GM23338 (cell line): ENCODE results near the gene TLE1. TPM values are rescaled to one million over a fixed set of nuclear protein-coding genes. Genes with fewer than 3 reads are reported as not detected.

Experiments
- ATAC-seq: fragments of 200-7000 bp; cut with Tn5 transposase; 3 replicates; pipeline ENCODE4 v1.9.1; 2020
- DNase-seq: peaks from one replicate; pipeline ENCODE4 v3.0.0-alpha.2; 2015; ENCODE audit warnings: low spot score
- H2AFZ ChIP-seq: fragments of 200-600 bp; sonication (generic); 2 replicates; pipeline ENCODE4 v1.8.0; 2016; ENCODE audit warnings: antibody characterized with exemption, mild to moderate bottlenecking, moderate library complexity
- H3F3A ChIP-seq: fragments of 200-600 bp; sonication (generic); replicated peaks from 2 replicates; pipeline ENCODE4 v1.8.0; 2017; ENCODE audit warnings: antibody characterized with exemption, mixed run types, low read depth
- H3K27ac ChIP-seq: fragments of 200-600 bp; sonication (generic); 2 replicates; pipeline ENCODE4 v1.6.1; 2016; ENCODE audit warnings: low read depth
- H3K27me3 ChIP-seq: fragments of 200-600 bp; sonication (generic); 2 replicates; pipeline ENCODE4 v1.8.0; 2016; ENCODE audit warnings: mild to moderate bottlenecking, mixed run types, moderate library complexity; ENCODE audit not compliant: insufficient read depth
- H3K36me3 ChIP-seq: fragments of 200-600 bp; sonication (generic); 2 replicates; pipeline ENCODE4 v1.8.0; 2016; ENCODE audit warnings: mild to moderate bottlenecking; ENCODE audit not compliant: insufficient read depth
- H3K4me1 ChIP-seq: fragments of 200-600 bp; sonication (generic); 2 replicates; pipeline ENCODE4 v1.8.0; 2016; ENCODE audit warnings: mild to moderate bottlenecking, moderate library complexity; ENCODE audit not compliant: insufficient read depth
- H3K4me2 ChIP-seq: fragments of 200-600 bp; sonication (generic); 2 replicates; pipeline ENCODE4 v1.7.1; 2017; ENCODE audit warnings: mixed run types
- H3K4me3 ChIP-seq: fragments of 200-600 bp; sonication (generic); 2 replicates; pipeline ENCODE4 v1.6.1; 2016; ENCODE audit warnings: mixed run types
- H3K79me2 ChIP-seq: fragments of 200-600 bp; sonication (generic); replicated peaks from 2 replicates; pipeline ENCODE4 v1.8.0; 2017; ENCODE audit warnings: mild to moderate bottlenecking; ENCODE audit not compliant: insufficient read depth
- H3K9me2 ChIP-seq: fragments of 200-600 bp; sonication (generic); 2 replicates; pipeline ENCODE4 v1.8.0; 2017; ENCODE audit not compliant: insufficient read depth
- H4K20me1 ChIP-seq: fragments of 200-600 bp; sonication (generic); replicated peaks from 2 replicates; pipeline ENCODE4 v1.8.0; 2017; ENCODE audit warnings: mild to moderate bottlenecking; ENCODE audit not compliant: insufficient read depth
- H3K27ac Mint-ChIP-seq: 2 replicates; pipeline ENCODE4 v1.8.0; 2020; ENCODE audit warnings: inconsistent platforms, mild to moderate bottlenecking, moderate library complexity, mixed read lengths
- H3K27me3 Mint-ChIP-seq: 3 replicates; pipeline ENCODE4 v1.8.0; 2022; ENCODE audit warnings: low read depth, mild to moderate bottlenecking, moderate library complexity, mixed read lengths, inconsistent platforms; ENCODE audit not compliant: insufficient read depth, poor library complexity
- H3K36me3 Mint-ChIP-seq: 3 replicates; pipeline ENCODE4 v1.8.0; 2021; ENCODE audit warnings: low read depth, mild to moderate bottlenecking, inconsistent platforms, moderate library complexity, mixed read lengths
- H3K4me1 Mint-ChIP-seq: 3 replicates; pipeline ENCODE4 v1.8.0; 2020; ENCODE audit warnings: mild to moderate bottlenecking, inconsistent platforms, mixed read lengths
- H3K4me3 Mint-ChIP-seq: 3 replicates; pipeline ENCODE4 v1.8.0; 2021; ENCODE audit warnings: moderate library complexity, mild to moderate bottlenecking, inconsistent platforms, mixed read lengths
- H3K9me3 Mint-ChIP-seq: 3 replicates; pipeline ENCODE4 v1.8.0; 2020; ENCODE audit warnings: moderate library complexity, mild to moderate bottlenecking, inconsistent platforms, mixed read lengths
- JUNB ChIP-seq: IDR thresholded peaks from one replicate; pipeline ENCODE4 v1.6.1; 2016; ENCODE audit warnings: antibody characterized with exemption; ENCODE audit not compliant: unreplicated experiment
- ZNF462 ChIP-seq: fragments of 250-450 bp; sonication (Bioruptor Pico); IDR thresholded peaks from 2 replicates; pipeline ENCODE4 v1.5.0; 2020; ENCODE audit warnings: mild to moderate bottlenecking, moderate library complexity
- polyA plus RNA-seq: library from polyadenylated mRNA; unstranded; fragments of >200 nt; fragmentation: Nextera tagmentation; extraction: Ambion mirVana; gene quantifications from 2 replicates; pipeline ENCODE4 v1.2.1, GENCODE V29; 2016
- total RNA-seq: library from RNA; depleted of rRNA; stranded (reverse); fragments of >200 nt; shearing (Covaris generic); gene quantifications from 2 replicates; pipeline ENCODE4 v1.2.3, GENCODE V29; 2014

Gene TLE1
- total and polyA plus RNA-seq, 2 experiments from 2014 or later = 58.1 to 132 TPM

- H3K36me3 ChIP-seq = peaks cover 35% of the 10 kb centered on the region
- H3K27me3 ChIP-seq = no peaks in the 10 kb centered on the region
These were observed 79.3 kb downstream of the TLE1 start for GRCh38 chr9:81609782-81610739.

More at GRCh38 chr9:81609782-81610739, 79.3 kb downstream of the TLE1 start:
- H3K9me3 Mint-ChIP-seq = no peaks in the 10 kb centered on the region
- ATAC-seq (no peak), DNase-seq (no peak)
- Histone ChIP-seq H3K79me2 (peaks cover 54% of the 10 kb centered on the region), H3F3A (no peaks in the 10 kb centered on the region), H3K9me2 (no peaks in the 10 kb centered on the region), H3K4me1 (no peaks in the 10 kb centered on the region), H2AFZ (no peak overlapping the region), H3K27ac (0 out of 2 replicates have a peak overlapping the region, but pooled peaks have one; percentile 42), H3K4me2 (no peak overlapping the region), H4K20me1 (peaks cover 10% of the 10 kb centered on the region), H3K4me3 (no peak overlapping the region)
- TF ChIP-seq JUNB (no peak), ZNF462 (CRISPR knock-in tag) (no peak)
- peaks cover 98% of the 10 kb centered on the region for H3K36me3 Mint-ChIP-seq
- H3K27ac Mint-ChIP-seq = no peak overlapping the region; the same call in 1 of the 2 replicates
- no peak overlapping the region for H3K4me3 Mint-ChIP-seq
- no peaks in the 10 kb centered on the region for H3K4me1 Mint-ChIP-seq
- no peaks in the 10 kb centered on the region for H3K27me3 Mint-ChIP-seq
